WTC11 (cell line): ENCODE data around the gene FHIT. TPM values are rescaled to one million over a fixed set of nuclear protein-coding genes. Genes with fewer than 3 reads are reported as not detected.

Experiments
- ATAC-seq: fragments of 200-7000 bp; cut with Tn5 transposase; 2 replicates; pipeline ENCODE4 v1.10.0; 2021; ENCODE audit warnings: mild to moderate bottlenecking, moderate library complexity
- CTCF ChIA-PET: fragments of 300-600 bp; sonication (Branson Sonifier 250); formaldehyde crosslinking; loops from one replicate; lab custom pipeline; 2021; ENCODE audit warnings: antibody characterized with exemption; lab: Charles Lee
- POLR2A ChIA-PET: fragments of 350-600 bp; sonication (Branson Sonifier 250); formaldehyde crosslinking; loops from one replicate; lab custom pipeline; 2021; ENCODE audit warnings: antibody characterized with exemption; lab: Charles Lee
- DNase-seq: peaks from one replicate; pipeline ENCODE4 v3.0.0; 2021; ENCODE audit warnings: low spot score
- H3K27ac Mint-ChIP-seq: 2 replicates; pipeline ENCODE4 v1.8.0; 2021; ENCODE audit warnings: mixed read lengths
- H3K27me3 Mint-ChIP-seq: 2 replicates; pipeline ENCODE4 v1.8.0; 2021; ENCODE audit warnings: low read depth, mild to moderate bottlenecking, moderate library complexity, mixed read lengths
- H3K36me3 Mint-ChIP-seq: 2 replicates; pipeline ENCODE4 v1.8.0; 2021; ENCODE audit warnings: mixed read lengths
- H3K4me1 Mint-ChIP-seq: 2 replicates; pipeline ENCODE4 v1.8.0; 2022; ENCODE audit warnings: mixed read lengths
- H3K4me3 Mint-ChIP-seq: 2 replicates; pipeline ENCODE4 v1.8.0; 2021; ENCODE audit warnings: mild to moderate bottlenecking, moderate library complexity, mixed read lengths
- H3K9me3 Mint-ChIP-seq: 2 replicates; pipeline ENCODE4 v1.8.0; 2021; ENCODE audit warnings: mixed read lengths
- ATF1 ChIP-seq: sonication (generic); formaldehyde crosslinking; IDR thresholded peaks from 2 replicates; pipeline ENCODE4 v1.8.1; 2023; ENCODE audit warnings: mild to moderate bottlenecking, moderate library complexity, missing genetic modification reagents
- CREM ChIP-seq: sonication (generic); formaldehyde crosslinking; IDR thresholded peaks from 2 replicates; pipeline ENCODE4 v1.8.1; 2022; ENCODE audit warnings: mild to moderate bottlenecking, missing genetic modification reagents, moderate library complexity
- ETV6 ChIP-seq: sonication (generic); formaldehyde crosslinking; IDR thresholded peaks from 2 replicates; pipeline ENCODE4 v1.8.1; 2022; ENCODE audit warnings: mild to moderate bottlenecking, missing genetic modification reagents
- FOXK1 ChIP-seq: sonication (generic); formaldehyde crosslinking; IDR thresholded peaks from 2 replicates; pipeline ENCODE4 v1.8.0; 2022; ENCODE audit warnings: mild to moderate bottlenecking, moderate library complexity, missing genetic modification reagents
- IRF2 ChIP-seq: sonication (generic); formaldehyde crosslinking; IDR thresholded peaks from 2 replicates; pipeline ENCODE4 v1.8.0; 2022; ENCODE audit warnings: low read depth, missing genetic modification reagents, borderline replicate concordance
- NFYB ChIP-seq: sonication (generic); formaldehyde crosslinking; conservative IDR thresholded peaks from 2 replicates; pipeline ENCODE4 v1.8.0; 2022; ENCODE audit warnings: low read depth, missing genetic modification reagents
- NR3C1 ChIP-seq: sonication (generic); formaldehyde crosslinking; conservative IDR thresholded peaks from 2 replicates; pipeline ENCODE4 v1.8.1; 2023; ENCODE audit warnings: low read depth, mild to moderate bottlenecking, missing genetic modification reagents
- SP1 ChIP-seq: sonication (generic); formaldehyde crosslinking; conservative IDR thresholded peaks from 2 replicates; pipeline ENCODE4 v1.8.1; 2022; ENCODE audit warnings: missing genetic modification reagents
- TEAD1 ChIP-seq: sonication (generic); formaldehyde crosslinking; IDR thresholded peaks from 2 replicates; pipeline ENCODE4 v1.8.0; 2022; ENCODE audit warnings: mild to moderate bottlenecking, missing genetic modification reagents
- ZNF138 ChIP-seq: sonication (generic); formaldehyde crosslinking; conservative IDR thresholded peaks from 2 replicates; pipeline ENCODE4 v1.8.1; 2022; ENCODE audit warnings: mild to moderate bottlenecking, moderate library complexity, missing genetic modification reagents
- ZNF317 ChIP-seq: sonication (generic); formaldehyde crosslinking; IDR thresholded peaks from 2 replicates; pipeline ENCODE4 v1.8.1; 2023; ENCODE audit warnings: low read depth, mild to moderate bottlenecking, moderate library complexity, missing genetic modification reagents, borderline replicate concordance
- total RNA-seq: library from RNA; stranded (reverse); gene quantifications from 3 replicates; pipeline ENCODE4 v1.2.3, GENCODE V29; 2021
- TF ChIP-seq, protein P1 (sequence below): fragments of 250-450 bp; sonication (Bioruptor Pico); IDR thresholded peaks from 2 replicates; pipeline ENCODE4 v1.9.0; 2021; ENCODE audit warnings: moderate library complexity, mild to moderate bottlenecking, inconsistent platforms, borderline replicate concordance
- TF ChIP-seq, protein P2 (sequence below): fragments of 250-450 bp; sonication (Bioruptor Pico); IDR thresholded peaks from 2 replicates; pipeline ENCODE4 v1.9.0; 2021; ENCODE audit warnings: mild to moderate bottlenecking
- TF ChIP-seq, protein P3 (sequence below): fragments of 250-450 bp; sonication (Bioruptor Pico); IDR thresholded peaks from 2 replicates; pipeline ENCODE4 v2.1.2; 2022; ENCODE audit warnings: mild to moderate bottlenecking, moderate library complexity
- TF ChIP-seq, protein P4 (sequence below): sonication (generic); formaldehyde crosslinking; IDR thresholded peaks from 2 replicates; pipeline ENCODE4 v1.8.1; 2022; ENCODE audit warnings: low read depth, mild to moderate bottlenecking, moderate library complexity, missing genetic modification reagents, borderline replicate concordance
- TF ChIP-seq, protein P5 (sequence below): fragments of 200-600 bp; IDR thresholded peaks from 2 replicates; pipeline ENCODE4 v1.8.0; 2022; ENCODE audit warnings: antibody characterized with exemption
- TF ChIP-seq, protein P6 (sequence below): sonication (generic); formaldehyde crosslinking; IDR thresholded peaks from 2 replicates; pipeline ENCODE4 v1.8.0; 2022; ENCODE audit warnings: missing genetic modification reagents
- TF ChIP-seq, protein P7 (sequence below): sonication (generic); formaldehyde crosslinking; IDR thresholded peaks from 2 replicates; pipeline ENCODE4 v1.8.0; 2023; ENCODE audit warnings: missing genetic modification reagents, mild to moderate bottlenecking, borderline replicate concordance
- TF ChIP-seq, protein P8 (sequence below): sonication (generic); formaldehyde crosslinking; IDR thresholded peaks from 2 replicates; pipeline ENCODE4 v1.8.0; 2022; ENCODE audit warnings: mild to moderate bottlenecking, missing genetic modification reagents
- TF ChIP-seq, protein P9 (sequence below): sonication (generic); formaldehyde crosslinking; conservative IDR thresholded peaks from 2 replicates; pipeline ENCODE4 v1.8.1; 2022; ENCODE audit warnings: mild to moderate bottlenecking, missing genetic modification reagents

The FHIT gene
- total RNA-seq, 1 experiment from 2014 or later = 2.6 TPM

DNA sequence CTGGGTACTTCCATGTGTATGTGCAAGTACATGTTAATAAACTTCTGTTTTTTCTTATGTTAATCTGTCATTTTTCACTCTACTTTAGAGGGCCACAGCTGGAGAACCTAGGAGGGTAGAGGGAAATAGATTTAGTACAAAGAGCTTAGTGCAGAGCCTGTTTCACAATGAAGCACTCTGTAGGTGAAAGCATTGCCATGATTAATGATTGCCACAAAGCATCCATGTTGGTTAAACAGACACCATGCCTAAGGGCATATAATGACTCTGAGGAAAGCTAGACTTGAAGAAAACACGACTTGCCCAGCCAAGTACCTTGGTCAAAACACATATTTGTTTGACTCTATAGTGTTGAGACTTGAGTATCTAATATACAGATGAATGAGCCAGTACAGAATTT is 338.4 kb downstream of the FHIT start:
- ChIA-PET POLR2A (no interaction called here), CTCF (no interaction called here)
- Mint-ChIP-seq H3K36me3 (peaks cover 22% of the 10 kb centered on the region), H3K4me1 (no peaks in the 10 kb centered on the region; the same call in 1 of the 2 replicates), H3K27me3 (no peaks in the 10 kb centered on the region), H3K4me3 (no peak overlapping the region), H3K27ac (no peak overlapping the region)
- ATAC-seq = no peak
- TF ChIP-seq ZNF138 (CRISPR knock-in tag) (no peak), ZNF317 (no peak)
- TF ChIP-seq, protein P1, sequence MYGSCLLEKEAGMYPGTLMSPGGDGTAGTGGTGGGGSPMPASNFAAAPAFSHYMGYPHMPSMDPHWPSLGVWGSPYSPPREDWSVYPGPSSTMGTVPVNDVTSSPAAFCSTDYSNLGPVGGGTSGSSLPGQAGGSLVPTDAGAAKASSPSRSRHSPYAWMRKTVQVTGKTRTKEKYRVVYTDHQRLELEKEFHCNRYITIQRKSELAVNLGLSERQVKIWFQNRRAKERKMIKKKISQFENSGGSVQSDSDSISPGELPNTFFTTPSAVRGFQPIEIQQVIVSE (CRISPR knock-in tag) = no peak
- TF ChIP-seq, all 79 proteins: peak for 0
- peaks cover 35% of the 10 kb centered on the region for H3K9me3 Mint-ChIP-seq
- no peak for DNase-seq

DNA sequence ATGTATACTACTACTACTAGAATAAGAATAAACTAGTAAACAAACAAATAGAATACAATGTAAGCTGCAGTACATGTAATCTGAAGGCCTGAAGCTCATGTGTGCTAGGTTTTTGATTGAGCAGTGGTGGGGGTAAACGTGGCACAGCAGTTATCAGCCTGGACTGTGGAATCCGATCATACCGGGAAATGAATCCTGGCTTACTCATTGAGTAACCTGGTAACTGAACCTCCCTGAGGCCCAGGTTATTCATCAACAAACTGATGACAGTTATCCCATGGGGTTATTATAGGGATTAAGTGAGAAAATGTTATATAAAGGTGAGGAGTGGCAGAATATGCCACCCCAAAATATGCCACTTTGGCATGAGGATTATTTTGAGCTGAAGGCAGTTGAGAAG is 339.1 kb downstream of the FHIT start:
- no peak for ATAC-seq
- H3K27me3 Mint-ChIP-seq = no peaks in the 10 kb centered on the region
- peaks cover 35% of the 10 kb centered on the region for H3K9me3 Mint-ChIP-seq
- H3K4me3 Mint-ChIP-seq = no peak overlapping the region
- ChIA-PET POLR2A (no interaction called here), CTCF (no interaction called here)
- no peak for DNase-seq
- peaks cover 22% of the 10 kb centered on the region for H3K36me3 Mint-ChIP-seq
- H3K4me1 Mint-ChIP-seq = no peaks in the 10 kb centered on the region; the same call in 1 of the 2 replicates
- TF ChIP-seq NR3C1 (CRISPR knock-in tag) = no peak
- TF ChIP-seq, protein P2, sequence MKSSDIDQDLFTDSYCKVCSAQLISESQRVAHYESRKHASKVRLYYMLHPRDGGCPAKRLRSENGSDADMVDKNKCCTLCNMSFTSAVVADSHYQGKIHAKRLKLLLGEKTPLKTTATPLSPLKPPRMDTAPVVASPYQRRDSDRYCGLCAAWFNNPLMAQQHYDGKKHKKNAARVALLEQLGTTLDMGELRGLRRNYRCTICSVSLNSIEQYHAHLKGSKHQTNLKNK (CRISPR knock-in tag) = no peak
- TF ChIP-seq NFYB = no peak
- TF ChIP-seq SP1 (CRISPR knock-in tag) = no peak
- TF ChIP-seq, protein P3, sequence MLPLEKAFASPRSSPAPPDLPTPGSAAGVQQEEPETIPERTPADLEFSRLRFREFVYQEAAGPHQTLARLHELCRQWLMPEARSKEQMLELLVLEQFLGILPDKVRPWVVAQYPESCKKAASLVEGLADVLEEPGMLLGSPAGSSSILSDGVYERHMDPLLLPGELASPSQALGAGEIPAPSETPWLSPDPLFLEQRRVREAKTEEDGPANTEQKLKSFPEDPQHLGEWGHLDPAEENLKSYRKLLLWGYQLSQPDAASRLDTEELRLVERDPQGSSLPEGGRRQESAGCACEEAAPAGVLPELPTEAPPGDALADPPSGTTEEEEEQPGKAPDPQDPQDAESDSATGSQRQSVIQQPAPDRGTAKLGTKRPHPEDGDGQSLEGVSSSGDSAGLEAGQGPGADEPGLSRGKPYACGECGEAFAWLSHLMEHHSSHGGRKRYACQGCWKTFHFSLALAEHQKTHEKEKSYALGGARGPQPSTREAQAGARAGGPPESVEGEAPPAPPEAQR (CRISPR knock-in tag) = no peak
- no peak for TF ChIP-seq IRF2
- no peak for TF ChIP-seq ETV6 (CRISPR knock-in tag)
- TF ChIP-seq ATF1 (CRISPR knock-in tag) = no peak
- TF ChIP-seq CREM = no peak
- TF ChIP-seq, protein P4, sequence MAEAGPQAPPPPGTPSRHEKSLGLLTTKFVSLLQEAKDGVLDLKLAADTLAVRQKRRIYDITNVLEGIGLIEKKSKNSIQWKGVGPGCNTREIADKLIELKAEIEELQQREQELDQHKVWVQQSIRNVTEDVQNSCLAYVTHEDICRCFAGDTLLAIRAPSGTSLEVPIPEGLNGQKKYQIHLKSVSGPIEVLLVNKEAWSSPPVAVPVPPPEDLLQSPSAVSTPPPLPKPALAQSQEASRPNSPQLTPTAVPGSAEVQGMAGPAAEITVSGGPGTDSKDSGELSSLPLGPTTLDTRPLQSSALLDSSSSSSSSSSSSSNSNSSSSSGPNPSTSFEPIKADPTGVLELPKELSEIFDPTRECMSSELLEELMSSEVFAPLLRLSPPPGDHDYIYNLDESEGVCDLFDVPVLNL (CRISPR knock-in tag) = no peak
- TF ChIP-seq, protein P5, sequence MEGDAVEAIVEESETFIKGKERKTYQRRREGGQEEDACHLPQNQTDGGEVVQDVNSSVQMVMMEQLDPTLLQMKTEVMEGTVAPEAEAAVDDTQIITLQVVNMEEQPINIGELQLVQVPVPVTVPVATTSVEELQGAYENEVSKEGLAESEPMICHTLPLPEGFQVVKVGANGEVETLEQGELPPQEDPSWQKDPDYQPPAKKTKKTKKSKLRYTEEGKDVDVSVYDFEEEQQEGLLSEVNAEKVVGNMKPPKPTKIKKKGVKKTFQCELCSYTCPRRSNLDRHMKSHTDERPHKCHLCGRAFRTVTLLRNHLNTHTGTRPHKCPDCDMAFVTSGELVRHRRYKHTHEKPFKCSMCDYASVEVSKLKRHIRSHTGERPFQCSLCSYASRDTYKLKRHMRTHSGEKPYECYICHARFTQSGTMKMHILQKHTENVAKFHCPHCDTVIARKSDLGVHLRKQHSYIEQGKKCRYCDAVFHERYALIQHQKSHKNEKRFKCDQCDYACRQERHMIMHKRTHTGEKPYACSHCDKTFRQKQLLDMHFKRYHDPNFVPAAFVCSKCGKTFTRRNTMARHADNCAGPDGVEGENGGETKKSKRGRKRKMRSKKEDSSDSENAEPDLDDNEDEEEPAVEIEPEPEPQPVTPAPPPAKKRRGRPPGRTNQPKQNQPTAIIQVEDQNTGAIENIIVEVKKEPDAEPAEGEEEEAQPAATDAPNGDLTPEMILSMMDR = no peak
- TF ChIP-seq, protein P6, sequence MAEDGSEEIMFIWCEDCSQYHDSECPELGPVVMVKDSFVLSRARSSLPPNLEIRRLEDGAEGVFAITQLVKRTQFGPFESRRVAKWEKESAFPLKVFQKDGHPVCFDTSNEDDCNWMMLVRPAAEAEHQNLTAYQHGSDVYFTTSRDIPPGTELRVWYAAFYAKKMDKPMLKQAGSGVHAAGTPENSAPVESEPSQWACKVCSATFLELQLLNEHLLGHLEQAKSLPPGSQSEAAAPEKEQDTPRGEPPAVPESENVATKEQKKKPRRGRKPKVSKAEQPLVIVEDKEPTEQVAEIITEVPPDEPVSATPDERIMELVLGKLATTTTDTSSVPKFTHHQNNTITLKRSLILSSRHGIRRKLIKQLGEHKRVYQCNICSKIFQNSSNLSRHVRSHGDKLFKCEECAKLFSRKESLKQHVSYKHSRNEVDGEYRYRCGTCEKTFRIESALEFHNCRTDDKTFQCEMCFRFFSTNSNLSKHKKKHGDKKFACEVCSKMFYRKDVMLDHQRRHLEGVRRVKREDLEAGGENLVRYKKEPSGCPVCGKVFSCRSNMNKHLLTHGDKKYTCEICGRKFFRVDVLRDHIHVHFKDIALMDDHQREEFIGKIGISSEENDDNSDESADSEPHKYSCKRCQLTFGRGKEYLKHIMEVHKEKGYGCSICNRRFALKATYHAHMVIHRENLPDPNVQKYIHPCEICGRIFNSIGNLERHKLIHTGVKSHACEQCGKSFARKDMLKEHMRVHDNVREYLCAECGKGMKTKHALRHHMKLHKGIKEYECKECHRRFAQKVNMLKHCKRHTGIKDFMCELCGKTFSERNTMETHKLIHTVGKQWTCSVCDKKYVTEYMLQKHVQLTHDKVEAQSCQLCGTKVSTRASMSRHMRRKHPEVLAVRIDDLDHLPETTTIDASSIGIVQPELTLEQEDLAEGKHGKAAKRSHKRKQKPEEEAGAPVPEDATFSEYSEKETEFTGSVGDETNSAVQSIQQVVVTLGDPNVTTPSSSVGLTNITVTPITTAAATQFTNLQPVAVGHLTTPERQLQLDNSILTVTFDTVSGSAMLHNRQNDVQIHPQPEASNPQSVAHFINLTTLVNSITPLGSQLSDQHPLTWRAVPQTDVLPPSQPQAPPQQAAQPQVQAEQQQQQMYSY (CRISPR knock-in tag) = no peak
- TF ChIP-seq, protein P7, sequence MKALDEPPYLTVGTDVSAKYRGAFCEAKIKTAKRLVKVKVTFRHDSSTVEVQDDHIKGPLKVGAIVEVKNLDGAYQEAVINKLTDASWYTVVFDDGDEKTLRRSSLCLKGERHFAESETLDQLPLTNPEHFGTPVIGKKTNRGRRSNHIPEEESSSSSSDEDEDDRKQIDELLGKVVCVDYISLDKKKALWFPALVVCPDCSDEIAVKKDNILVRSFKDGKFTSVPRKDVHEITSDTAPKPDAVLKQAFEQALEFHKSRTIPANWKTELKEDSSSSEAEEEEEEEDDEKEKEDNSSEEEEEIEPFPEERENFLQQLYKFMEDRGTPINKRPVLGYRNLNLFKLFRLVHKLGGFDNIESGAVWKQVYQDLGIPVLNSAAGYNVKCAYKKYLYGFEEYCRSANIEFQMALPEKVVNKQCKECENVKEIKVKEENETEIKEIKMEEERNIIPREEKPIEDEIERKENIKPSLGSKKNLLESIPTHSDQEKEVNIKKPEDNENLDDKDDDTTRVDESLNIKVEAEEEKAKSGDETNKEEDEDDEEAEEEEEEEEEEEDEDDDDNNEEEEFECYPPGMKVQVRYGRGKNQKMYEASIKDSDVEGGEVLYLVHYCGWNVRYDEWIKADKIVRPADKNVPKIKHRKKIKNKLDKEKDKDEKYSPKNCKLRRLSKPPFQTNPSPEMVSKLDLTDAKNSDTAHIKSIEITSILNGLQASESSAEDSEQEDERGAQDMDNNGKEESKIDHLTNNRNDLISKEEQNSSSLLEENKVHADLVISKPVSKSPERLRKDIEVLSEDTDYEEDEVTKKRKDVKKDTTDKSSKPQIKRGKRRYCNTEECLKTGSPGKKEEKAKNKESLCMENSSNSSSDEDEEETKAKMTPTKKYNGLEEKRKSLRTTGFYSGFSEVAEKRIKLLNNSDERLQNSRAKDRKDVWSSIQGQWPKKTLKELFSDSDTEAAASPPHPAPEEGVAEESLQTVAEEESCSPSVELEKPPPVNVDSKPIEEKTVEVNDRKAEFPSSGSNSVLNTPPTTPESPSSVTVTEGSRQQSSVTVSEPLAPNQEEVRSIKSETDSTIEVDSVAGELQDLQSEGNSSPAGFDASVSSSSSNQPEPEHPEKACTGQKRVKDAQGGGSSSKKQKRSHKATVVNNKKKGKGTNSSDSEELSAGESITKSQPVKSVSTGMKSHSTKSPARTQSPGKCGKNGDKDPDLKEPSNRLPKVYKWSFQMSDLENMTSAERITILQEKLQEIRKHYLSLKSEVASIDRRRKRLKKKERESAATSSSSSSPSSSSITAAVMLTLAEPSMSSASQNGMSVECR (CRISPR knock-in tag) = no peak
- TF ChIP-seq, protein P8, sequence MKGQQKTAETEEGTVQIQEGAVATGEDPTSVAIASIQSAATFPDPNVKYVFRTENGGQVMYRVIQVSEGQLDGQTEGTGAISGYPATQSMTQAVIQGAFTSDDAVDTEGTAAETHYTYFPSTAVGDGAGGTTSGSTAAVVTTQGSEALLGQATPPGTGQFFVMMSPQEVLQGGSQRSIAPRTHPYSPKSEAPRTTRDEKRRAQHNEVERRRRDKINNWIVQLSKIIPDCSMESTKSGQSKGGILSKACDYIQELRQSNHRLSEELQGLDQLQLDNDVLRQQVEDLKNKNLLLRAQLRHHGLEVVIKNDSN = no peak
- TF ChIP-seq FOXK1 (CRISPR knock-in tag) = no peak
- TF ChIP-seq TEAD1 = no peak
- TF ChIP-seq, protein P9, sequence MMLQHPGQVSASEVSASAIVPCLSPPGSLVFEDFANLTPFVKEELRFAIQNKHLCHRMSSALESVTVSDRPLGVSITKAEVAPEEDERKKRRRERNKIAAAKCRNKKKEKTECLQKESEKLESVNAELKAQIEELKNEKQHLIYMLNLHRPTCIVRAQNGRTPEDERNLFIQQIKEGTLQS (CRISPR knock-in tag) = no peak
- H3K27ac Mint-ChIP-seq = no peak overlapping the region
